ENCODE measurements around the gene TMIE. TPM values are rescaled to one million over a fixed set of nuclear protein-coding genes. Genes with fewer than 3 reads are reported as not detected.

TMIE gene
- total RNA-seq, 1 donor from 2014 or later: 0.30 TPM

Small RNA genes lying within 50 kb of the gene (small RNA-seq; reads per million reads assigned to genes)
- gene PRSS45 (ENCODE audit: low replicate concordance): not detected

Other genes starting within 250 kb of the TMIE start
- 60.7 TPM for gene LTF, start 236.5 kb upstream of the TMIE start, total RNA-seq
- not detected for gene RTP3, start 203.4 kb upstream of the TMIE start, total RNA-seq
- gene LRRC2, start 135.1 kb upstream of the TMIE start, total RNA-seq: 2.8 TPM
- not detected for gene FAM240A, start 88.9 kb upstream of the TMIE start, total RNA-seq
- gene ALS2CL, start 7.7 kb upstream of the TMIE start, total RNA-seq: 21.0 TPM
- gene PRSS50, start 16.5 kb downstream of the TMIE start, total RNA-seq: 0.89 TPM
- gene MYL3, start 162.1 kb downstream of the TMIE start, total RNA-seq: 23.7 TPM
- gene PTH1R, start 176.3 kb downstream of the TMIE start, total RNA-seq: 18.9 TPM